Muscle of back (tissue), 10 donors: ENCODE measurements around the gene LDLRAD4. TPM values are rescaled to one million over a fixed set of nuclear protein-coding genes. Genes with fewer than 3 reads are reported as not detected.

Experiments used
- polyA plus RNA-seq, 10 donors: library from polyadenylated mRNA; unstranded; fragments of 120-200 nt; gene quantifications; one replicate each; pipeline ENCODE4 v1.2.1, GENCODE V29; 2013; ENCODE audit not compliant: insufficient read length in 10 of 10

Gene LDLRAD4
- polyA plus RNA-seq, 10 donors = 6.9 to 15.9 (median 11.2) TPM

Other genes with a start within 250 kb of the LDLRAD4 start
- gene CEP192, start 227.4 kb upstream of the LDLRAD4 start, polyA plus RNA-seq = 10 to 100 TPM; 17.4 to 35.3 (median 22.4) TPM